Measurements from ENCODE around the gene CRAMP1. TPM values are rescaled to one million over a fixed set of nuclear protein-coding genes. Genes with fewer than 3 reads are reported as not detected.

Gene CRAMP1
- total RNA-seq, 1 donor from 2014 or later = 12.7 TPM

DNA sequence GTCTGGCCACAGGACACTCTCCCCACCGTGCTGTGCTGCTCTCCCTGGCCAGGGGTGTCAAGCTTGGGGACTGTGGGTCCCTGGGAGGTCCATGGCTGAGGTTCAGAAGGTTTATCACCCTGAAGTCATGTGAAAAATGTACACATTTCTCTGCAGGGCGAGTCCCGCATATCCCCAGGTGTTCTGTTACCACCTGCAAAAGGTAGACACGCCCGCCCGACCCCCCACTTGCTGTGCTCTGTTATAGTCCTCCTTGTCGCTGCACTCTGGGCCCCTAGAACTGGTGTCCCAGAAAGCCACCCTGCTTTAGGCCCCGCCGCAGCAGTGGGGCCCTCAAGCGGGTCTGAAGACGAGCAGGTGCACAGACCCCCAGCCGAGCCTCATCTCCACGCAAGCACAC is 77.7 kb downstream of the CRAMP1 start:
- intact Hi-C loops (cut with DNase I) = no loop called here
- Histone ChIP-seq H3K4me3 (no peak overlapping the region), H3K36me3 (peaks cover 33 to 45% of the 10 kb centered on the region in 2 donors), H3K27ac (peak overlapping the region; percentile 75 to 76), H3K27me3 (no peaks in the 10 kb centered on the region), H3K9me3 (no peaks in the 10 kb centered on the region), H3K4me1 (peaks cover 0 to 9% of the 10 kb centered on the region in 2 donors)
- no peak for DNase-seq (ENCODE audit: low spot score in 2 of 2)
- TF ChIP-seq, protein P1, sequence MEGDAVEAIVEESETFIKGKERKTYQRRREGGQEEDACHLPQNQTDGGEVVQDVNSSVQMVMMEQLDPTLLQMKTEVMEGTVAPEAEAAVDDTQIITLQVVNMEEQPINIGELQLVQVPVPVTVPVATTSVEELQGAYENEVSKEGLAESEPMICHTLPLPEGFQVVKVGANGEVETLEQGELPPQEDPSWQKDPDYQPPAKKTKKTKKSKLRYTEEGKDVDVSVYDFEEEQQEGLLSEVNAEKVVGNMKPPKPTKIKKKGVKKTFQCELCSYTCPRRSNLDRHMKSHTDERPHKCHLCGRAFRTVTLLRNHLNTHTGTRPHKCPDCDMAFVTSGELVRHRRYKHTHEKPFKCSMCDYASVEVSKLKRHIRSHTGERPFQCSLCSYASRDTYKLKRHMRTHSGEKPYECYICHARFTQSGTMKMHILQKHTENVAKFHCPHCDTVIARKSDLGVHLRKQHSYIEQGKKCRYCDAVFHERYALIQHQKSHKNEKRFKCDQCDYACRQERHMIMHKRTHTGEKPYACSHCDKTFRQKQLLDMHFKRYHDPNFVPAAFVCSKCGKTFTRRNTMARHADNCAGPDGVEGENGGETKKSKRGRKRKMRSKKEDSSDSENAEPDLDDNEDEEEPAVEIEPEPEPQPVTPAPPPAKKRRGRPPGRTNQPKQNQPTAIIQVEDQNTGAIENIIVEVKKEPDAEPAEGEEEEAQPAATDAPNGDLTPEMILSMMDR (IDR thresholded peaks at IDR 0.05) = no peak

DNA sequence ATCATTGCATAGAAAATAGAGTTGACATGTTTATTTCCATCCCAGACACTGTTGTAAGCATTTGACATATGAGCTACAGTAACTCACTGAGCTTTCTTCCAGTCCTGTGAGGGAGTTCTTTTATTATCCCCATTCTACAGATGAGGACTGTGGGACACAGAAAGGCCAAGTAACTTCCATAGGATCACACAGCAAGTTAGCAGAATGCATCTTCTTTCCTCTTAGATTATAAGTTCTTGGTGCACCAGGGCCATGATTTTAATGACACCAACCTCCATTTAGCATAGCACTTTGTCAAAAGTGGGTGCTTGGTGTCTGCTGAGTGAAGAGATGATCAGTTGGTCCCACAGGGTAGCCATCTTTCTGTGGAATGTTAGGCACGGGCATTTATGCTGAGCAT is 78.7 kb downstream of the CRAMP1 start:
- no peak for DNase-seq (ENCODE audit: low spot score in 2 of 2)
- H3K4me3 ChIP-seq = no peak overlapping the region
- H3K9me3 ChIP-seq = no peaks in the 10 kb centered on the region
- H3K36me3 ChIP-seq = peaks cover 31 to 36% of the 10 kb centered on the region in 2 donors
- no peaks in the 10 kb centered on the region for H3K27me3 ChIP-seq
- intact Hi-C loops (cut with DNase I) = no loop called here
- peak overlapping the region; percentile 36 to 76 for H3K27ac ChIP-seq
- H3K4me1 ChIP-seq = peaks cover 0 to 9% of the 10 kb centered on the region in 2 donors
- TF ChIP-seq, protein P1 (IDR thresholded peaks at IDR 0.05) = no peak

DNA sequence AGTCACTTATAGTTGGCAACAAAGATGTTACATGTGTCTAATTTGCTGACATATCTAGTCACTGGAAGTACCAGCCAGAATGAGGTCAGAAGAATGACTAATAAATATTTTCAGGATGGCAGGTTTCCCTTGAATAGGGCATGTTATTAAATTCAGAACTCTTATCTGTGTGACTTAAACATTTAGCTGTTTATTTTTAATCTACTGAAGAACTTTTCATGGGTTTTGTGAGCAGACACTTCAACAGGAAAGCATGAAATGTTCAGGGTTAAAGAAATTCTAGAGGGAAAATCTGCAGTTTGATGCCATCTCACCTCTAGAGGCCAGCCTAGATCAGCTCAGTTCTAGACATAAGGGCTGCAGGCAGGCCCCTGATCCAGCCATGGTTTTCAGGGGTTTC is 79.1 kb downstream of the CRAMP1 start:
- Histone ChIP-seq H3K4me1 (peaks cover 0 to 9% of the 10 kb centered on the region in 2 donors), H3K4me3 (no peak overlapping the region), H3K9me3 (no peaks in the 10 kb centered on the region), H3K36me3 (peaks cover 28 to 35% of the 10 kb centered on the region in 2 donors), H3K27me3 (no peaks in the 10 kb centered on the region), H3K27ac (peak overlapping the region; percentile 36 to 60)
- TF ChIP-seq, protein P1 (IDR thresholded peaks at IDR 0.05) = peak in 1 of 3 experiments; percentile 16
- DNase-seq (ENCODE audit: low spot score in 2 of 2) = no peak
- intact Hi-C loops (cut with DNase I) = no loop called here

DNA sequence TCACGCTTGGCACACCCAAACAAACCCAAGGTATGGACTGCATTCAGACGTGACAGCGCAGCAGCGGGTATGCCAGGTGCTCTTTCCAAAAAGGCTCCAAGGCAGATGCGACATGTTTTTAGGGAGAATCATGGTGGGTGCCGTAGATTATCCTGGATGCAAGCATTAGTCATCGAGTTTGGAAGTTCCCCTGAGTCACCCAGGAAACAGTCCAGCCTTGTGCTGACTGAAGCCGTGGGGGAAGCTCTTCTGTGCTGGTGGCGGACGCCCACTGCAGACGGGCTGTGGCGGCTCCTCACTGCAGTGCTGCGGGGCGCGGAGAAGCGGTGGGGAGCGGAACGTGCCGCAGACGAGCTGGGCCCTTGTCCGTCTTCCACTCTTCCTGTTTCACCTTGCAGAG is 79.8 kb downstream of the CRAMP1 start:
- DNase-seq (ENCODE audit: low spot score in 2 of 2) = no peak
- H3K4me1 ChIP-seq = peaks cover 0 to 9% of the 10 kb centered on the region in 2 donors
- H3K4me3 ChIP-seq = no peak overlapping the region
- TF ChIP-seq, protein P1 (IDR thresholded peaks at IDR 0.05) = no peak
- peak overlapping the region; percentile 36 to 60 for H3K27ac ChIP-seq
- H3K36me3 ChIP-seq = peaks cover 28 to 37% of the 10 kb centered on the region in 2 donors
- no peaks in the 10 kb centered on the region for H3K9me3 ChIP-seq
- intact Hi-C loops (cut with DNase I) = no loop called here
- no peaks in the 10 kb centered on the region for H3K27me3 ChIP-seq

DNA sequence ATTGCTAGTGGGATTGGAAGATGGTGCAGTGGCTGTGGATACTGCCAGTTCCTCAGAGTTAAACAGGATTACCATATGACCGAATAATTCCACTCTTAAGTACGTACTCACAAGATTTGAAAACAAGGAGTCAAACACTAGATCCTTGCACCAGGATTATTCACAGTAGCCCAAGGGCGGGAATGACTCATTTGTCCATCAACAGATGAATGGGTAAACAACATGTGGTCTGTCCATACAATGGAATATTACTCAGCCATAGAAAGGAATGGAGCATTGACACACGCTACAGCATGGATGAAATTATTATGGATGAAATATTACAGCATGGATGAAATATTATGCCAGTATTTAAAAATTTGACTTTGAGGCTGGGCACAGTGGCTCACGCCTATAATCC is 84.7 kb downstream of the CRAMP1 start:
- TF ChIP-seq, protein P1 (IDR thresholded peaks at IDR 0.05) = no peak
- Histone ChIP-seq H3K9me3 (no peaks in the 10 kb centered on the region), H3K27ac (no peak overlapping the region), H3K4me3 (no peak overlapping the region), H3K36me3 (peaks cover 29 to 60% of the 10 kb centered on the region in 2 donors), H3K27me3 (no peaks in the 10 kb centered on the region), H3K4me1 (no peaks in the 10 kb centered on the region)
- intact Hi-C loops (cut with DNase I) = no loop called here
- no peak for DNase-seq (ENCODE audit: low spot score in 2 of 2)

DNA sequence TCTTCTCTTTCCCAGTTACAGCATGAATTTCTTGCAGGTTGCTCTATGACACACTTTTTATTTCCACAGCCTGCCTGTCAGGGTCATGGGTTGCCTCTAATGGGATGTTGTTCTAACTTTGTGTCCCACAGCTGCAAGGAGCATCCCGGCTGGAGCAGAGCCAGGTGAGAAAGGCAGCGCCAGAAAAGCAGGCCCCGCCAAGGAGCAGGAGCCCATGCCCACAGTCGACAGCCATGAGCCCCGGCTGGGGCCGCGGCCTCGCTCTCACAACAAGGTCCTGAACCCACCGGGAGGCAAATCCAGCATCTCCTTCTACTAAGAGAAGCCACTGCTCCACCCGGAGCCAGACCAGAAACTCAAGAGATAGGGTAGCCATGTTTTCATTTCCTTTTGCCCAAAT is 86.5 kb downstream of the CRAMP1 start:
- Histone ChIP-seq H3K36me3 (peaks cover 15 to 48% of the 10 kb centered on the region in 2 donors), H3K9me3 (no peaks in the 10 kb centered on the region), H3K27me3 (no peaks in the 10 kb centered on the region), H3K4me1 (no peaks in the 10 kb centered on the region), H3K27ac (no peak overlapping the region), H3K4me3 (no peak overlapping the region)
- TF ChIP-seq, protein P1 (IDR thresholded peaks at IDR 0.05) = no peak
- intact Hi-C loops (cut with DNase I) = no loop called here
- DNase-seq (ENCODE audit: low spot score in 2 of 2) = no peak
